Subcutaneous adipose tissue (tissue), 4 donors: ENCODE measurements around the gene FGFR2. TPM values are rescaled to one million over a fixed set of nuclear protein-coding genes. Genes with fewer than 3 reads are reported as not detected.

ENCODE experiments used
- CTCF ChIP-seq: fragments of 450-650 bp; IDR thresholded peaks from one replicate; pipeline ENCODE4 v1.5.1; 2016; ENCODE audit warnings: low read depth, mild to moderate bottlenecking, control low read depth, antibody characterized with exemption, moderate library complexity
- total RNA-seq, 4 donors: library from RNA; depleted of rRNA; stranded (reverse); fragments of >200 nt; gene quantifications; one replicate each; pipeline ENCODE4 v1.1.0, GENCODE V29; 2016

FGFR2 gene
- 10 to 100 TPM; 11.3 to 22.2 (median 14.9) TPM for total RNA-seq

- TF ChIP-seq CTCF = no peak
Observed at GRCh38 chr10:121598263-121599249, at the start of gene FGFR2. Gene FGFR2 (minus strand): TSS chr10:121598444. CDS start chr10:121593817, 4,627 bp downstream.

GRCh38 chr10:121647401-121647800 is 49.2 kb upstream of the FGFR2 start:
- TF ChIP-seq CTCF = no peak

GRCh38 chr10:121645696-121646095 is 47.5 kb upstream of the FGFR2 start:
- no peak for TF ChIP-seq CTCF

GRCh38 chr10:121644501-121644900 is 46.3 kb upstream of the FGFR2 start:
- no peak for TF ChIP-seq CTCF

- no peak for TF ChIP-seq CTCF
Observed at GRCh38 chr10:121640266-121640665, 42.0 kb upstream of the FGFR2 start.

- TF ChIP-seq CTCF = no peak
Observed at GRCh38 chr10:121639416-121639815, 41.2 kb upstream of the FGFR2 start.

- TF ChIP-seq CTCF = no peak
Observed at GRCh38 chr10:121637437-121637836, 39.2 kb upstream of the FGFR2 start.
